ENCODE data around the gene NR2C2AP. TPM values are rescaled to one million over a fixed set of nuclear protein-coding genes. Genes with fewer than 3 reads are reported as not detected.

The NR2C2AP gene
- total and polyA plus RNA-seq, 2 of the 13 experiments (the other 11 are each of a cell fraction or from before 2014, with no cell fraction given) = 12.2 to 26.8 TPM

DNA sequence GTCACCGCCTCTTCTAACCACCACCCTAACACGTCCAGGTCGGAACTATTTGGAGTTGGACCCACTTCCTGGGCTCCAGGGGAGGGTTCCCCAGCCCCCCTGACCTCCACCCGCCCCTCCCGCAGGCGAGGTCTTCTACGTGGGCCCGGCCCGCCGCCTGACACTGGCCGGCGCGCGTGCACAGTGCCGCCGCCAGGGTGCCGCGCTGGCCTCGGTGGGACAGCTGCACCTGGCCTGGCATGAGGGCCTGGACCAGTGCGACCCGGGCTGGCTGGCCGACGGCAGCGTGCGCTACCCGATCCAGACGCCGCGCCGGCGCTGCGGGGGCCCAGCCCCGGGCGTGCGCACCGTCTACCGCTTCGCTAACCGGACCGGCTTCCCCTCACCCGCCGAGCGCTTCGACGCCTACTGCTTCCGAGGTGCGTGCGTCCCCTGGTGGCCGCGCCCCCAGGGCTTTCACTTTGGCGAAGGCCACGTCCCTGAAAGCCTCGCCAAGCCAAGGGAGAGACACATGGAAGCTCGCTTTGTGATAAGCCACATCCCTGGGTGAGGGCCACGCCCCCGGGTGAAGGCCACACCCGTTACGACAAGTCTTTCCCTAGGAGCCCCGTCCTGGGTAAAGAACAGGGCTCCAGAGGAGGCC is 21.8 kb upstream of the NR2C2AP start (continued):
- TF ChIP-seq, protein P1, sequence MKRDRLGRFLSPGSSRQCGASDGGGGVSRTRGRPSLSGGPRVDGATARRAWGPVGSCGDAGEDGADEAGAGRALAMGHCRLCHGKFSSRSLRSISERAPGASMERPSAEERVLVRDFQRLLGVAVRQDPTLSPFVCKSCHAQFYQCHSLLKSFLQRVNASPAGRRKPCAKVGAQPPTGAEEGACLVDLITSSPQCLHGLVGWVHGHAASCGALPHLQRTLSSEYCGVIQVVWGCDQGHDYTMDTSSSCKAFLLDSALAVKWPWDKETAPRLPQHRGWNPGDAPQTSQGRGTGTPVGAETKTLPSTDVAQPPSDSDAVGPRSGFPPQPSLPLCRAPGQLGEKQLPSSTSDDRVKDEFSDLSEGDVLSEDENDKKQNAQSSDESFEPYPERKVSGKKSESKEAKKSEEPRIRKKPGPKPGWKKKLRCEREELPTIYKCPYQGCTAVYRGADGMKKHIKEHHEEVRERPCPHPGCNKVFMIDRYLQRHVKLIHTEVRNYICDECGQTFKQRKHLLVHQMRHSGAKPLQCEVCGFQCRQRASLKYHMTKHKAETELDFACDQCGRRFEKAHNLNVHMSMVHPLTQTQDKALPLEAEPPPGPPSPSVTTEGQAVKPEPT (CRISPR knock-in tag; IDR thresholded peaks at IDR 0.05; ENCODE audit: low read depth) = peak; percentile 80
- TF ChIP-seq, protein P2, sequence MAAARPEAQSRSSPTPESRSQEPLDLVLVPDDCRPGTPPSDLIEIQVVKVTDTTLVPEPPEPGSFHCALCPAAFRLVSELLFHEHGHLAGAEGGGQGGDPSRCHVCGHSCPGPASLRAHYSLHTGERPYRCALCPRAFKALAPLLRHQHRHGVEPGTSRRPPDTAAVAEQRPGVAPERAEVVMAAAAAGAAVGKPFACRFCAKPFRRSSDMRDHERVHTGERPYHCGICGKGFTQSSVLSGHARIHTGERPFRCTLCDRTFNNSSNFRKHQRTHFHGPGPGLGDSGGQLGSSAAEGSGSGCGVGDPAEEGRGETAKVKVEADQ (CRISPR knock-in tag; IDR thresholded peaks at IDR 0.05; ENCODE audit: borderline replicate concordance) = peak; percentile 74; the same call in 1 of the 2 replicates
- peak; percentile 58; the same call in 1 of the 2 replicates for TF ChIP-seq NR1H2 (CRISPR knock-in tag; IDR thresholded peaks at IDR 0.05; ENCODE audit: borderline replicate concordance, low read depth)
- no peak for TF ChIP-seq MAFK (conservative IDR thresholded peaks at IDR 0.05 in 1 of 2, IDR thresholded peaks at IDR 0.05 in 1 of 2; ENCODE audit: low read length in 2 of 2)
- peak; percentile 55; the same call in 1 of the 2 replicates for TF ChIP-seq ZNF383 (CRISPR knock-in tag; IDR thresholded peaks at IDR 0.05; ENCODE audit: borderline replicate concordance)
- no peak for TF ChIP-seq ASH2L (IDR thresholded peaks at IDR 0.05; ENCODE audit: insufficient read length, low read depth, low read length)
- no peak for TF ChIP-seq CCAR2 (optimal IDR thresholded peaks at IDR 0.05; ENCODE audit: low read depth, low read length)
- no peak for TF ChIP-seq ZNF496 (CRISPR knock-in tag; IDR thresholded peaks at IDR 0.05; ENCODE audit: insufficient replicate concordance)
- TF ChIP-seq ZNF749 (CRISPR knock-in tag; IDR thresholded peaks at IDR 0.05; ENCODE audit: borderline replicate concordance) = peak; percentile 64; the same call in 1 of the 2 replicates
- TF ChIP-seq SAP130 (CRISPR knock-in tag; IDR thresholded peaks at IDR 0.05; ENCODE audit: low read depth) = peak; percentile 70
- TF ChIP-seq SRSF4 (IDR thresholded peaks at IDR 0.05; ENCODE audit: low read depth, low read length, poor library complexity, severe bottlenecking) = no peak
- peak; percentile 65 for TF ChIP-seq HOXA3 (CRISPR knock-in tag; IDR thresholded peaks at IDR 0.05)
- TF ChIP-seq, protein P3, sequence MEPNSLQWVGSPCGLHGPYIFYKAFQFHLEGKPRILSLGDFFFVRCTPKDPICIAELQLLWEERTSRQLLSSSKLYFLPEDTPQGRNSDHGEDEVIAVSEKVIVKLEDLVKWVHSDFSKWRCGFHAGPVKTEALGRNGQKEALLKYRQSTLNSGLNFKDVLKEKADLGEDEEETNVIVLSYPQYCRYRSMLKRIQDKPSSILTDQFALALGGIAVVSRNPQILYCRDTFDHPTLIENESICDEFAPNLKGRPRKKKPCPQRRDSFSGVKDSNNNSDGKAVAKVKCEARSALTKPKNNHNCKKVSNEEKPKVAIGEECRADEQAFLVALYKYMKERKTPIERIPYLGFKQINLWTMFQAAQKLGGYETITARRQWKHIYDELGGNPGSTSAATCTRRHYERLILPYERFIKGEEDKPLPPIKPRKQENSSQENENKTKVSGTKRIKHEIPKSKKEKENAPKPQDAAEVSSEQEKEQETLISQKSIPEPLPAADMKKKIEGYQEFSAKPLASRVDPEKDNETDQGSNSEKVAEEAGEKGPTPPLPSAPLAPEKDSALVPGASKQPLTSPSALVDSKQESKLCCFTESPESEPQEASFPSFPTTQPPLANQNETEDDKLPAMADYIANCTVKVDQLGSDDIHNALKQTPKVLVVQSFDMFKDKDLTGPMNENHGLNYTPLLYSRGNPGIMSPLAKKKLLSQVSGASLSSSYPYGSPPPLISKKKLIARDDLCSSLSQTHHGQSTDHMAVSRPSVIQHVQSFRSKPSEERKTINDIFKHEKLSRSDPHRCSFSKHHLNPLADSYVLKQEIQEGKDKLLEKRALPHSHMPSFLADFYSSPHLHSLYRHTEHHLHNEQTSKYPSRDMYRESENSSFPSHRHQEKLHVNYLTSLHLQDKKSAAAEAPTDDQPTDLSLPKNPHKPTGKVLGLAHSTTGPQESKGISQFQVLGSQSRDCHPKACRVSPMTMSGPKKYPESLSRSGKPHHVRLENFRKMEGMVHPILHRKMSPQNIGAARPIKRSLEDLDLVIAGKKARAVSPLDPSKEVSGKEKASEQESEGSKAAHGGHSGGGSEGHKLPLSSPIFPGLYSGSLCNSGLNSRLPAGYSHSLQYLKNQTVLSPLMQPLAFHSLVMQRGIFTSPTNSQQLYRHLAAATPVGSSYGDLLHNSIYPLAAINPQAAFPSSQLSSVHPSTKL (CRISPR knock-in tag; IDR thresholded peaks at IDR 0.05) = no peak
- no peak for TF ChIP-seq CHD2 (IDR thresholded peaks at IDR 0.05; ENCODE audit: low read depth, low read length)
- TF ChIP-seq CHD4 (IDR thresholded peaks at IDR 0.05; ENCODE audit: borderline replicate concordance, low read length) = 0 out of 2 replicates have a peak, but pooled peaks have one; percentile 23
- peak; percentile 62; the same call in 1 of the 2 replicates for TF ChIP-seq ZSCAN21 (CRISPR knock-in tag; IDR thresholded peaks at IDR 0.05; ENCODE audit: borderline replicate concordance)
- 0 out of 2 replicates have a peak, but pooled peaks have one; percentile 6 for TF ChIP-seq BHLHE40 (IDR thresholded peaks at IDR 0.05; ENCODE audit: low read length)
- TF ChIP-seq, protein P4, sequence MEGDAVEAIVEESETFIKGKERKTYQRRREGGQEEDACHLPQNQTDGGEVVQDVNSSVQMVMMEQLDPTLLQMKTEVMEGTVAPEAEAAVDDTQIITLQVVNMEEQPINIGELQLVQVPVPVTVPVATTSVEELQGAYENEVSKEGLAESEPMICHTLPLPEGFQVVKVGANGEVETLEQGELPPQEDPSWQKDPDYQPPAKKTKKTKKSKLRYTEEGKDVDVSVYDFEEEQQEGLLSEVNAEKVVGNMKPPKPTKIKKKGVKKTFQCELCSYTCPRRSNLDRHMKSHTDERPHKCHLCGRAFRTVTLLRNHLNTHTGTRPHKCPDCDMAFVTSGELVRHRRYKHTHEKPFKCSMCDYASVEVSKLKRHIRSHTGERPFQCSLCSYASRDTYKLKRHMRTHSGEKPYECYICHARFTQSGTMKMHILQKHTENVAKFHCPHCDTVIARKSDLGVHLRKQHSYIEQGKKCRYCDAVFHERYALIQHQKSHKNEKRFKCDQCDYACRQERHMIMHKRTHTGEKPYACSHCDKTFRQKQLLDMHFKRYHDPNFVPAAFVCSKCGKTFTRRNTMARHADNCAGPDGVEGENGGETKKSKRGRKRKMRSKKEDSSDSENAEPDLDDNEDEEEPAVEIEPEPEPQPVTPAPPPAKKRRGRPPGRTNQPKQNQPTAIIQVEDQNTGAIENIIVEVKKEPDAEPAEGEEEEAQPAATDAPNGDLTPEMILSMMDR (CRISPR knock-in tag; IDR thresholded peaks at IDR 0.05) = peak; percentile 93

Measured in HepG2 (cell line).